GM12878 (cell line): ENCODE results near the gene LEMD1. TPM values are rescaled to one million over a fixed set of nuclear protein-coding genes. Genes with fewer than 3 reads are reported as not detected.

Experiments
- ATAC-seq: fragments of 200-7000 bp; cut with Tn5 transposase; 3 replicates; pipeline ENCODE4 v1.9.1; 2020; ENCODE audit warnings: mild to moderate bottlenecking, moderate library complexity
- BruUV-seq: library from RNA; stranded (reverse); fragments of 400-500 nt; replicated peaks from 2 replicates; lab custom pipeline; 2021; lab: Mats Ljungman, UMichigan
- CTCF ChIA-PET: fragments of 300-600 bp; sonication (Branson Sonifier 250); formaldehyde crosslinking; extraction: SDS; loops from one replicate; lab custom pipeline; 2021; ENCODE audit warnings: inconsistent platforms; lab: Yijun Ruan, JAX
- POLR2A ChIA-PET: fragments of 350-600 bp; formaldehyde crosslinking; extraction: SDS; loops from one replicate; lab custom pipeline; 2021; ENCODE audit warnings: inconsistent platforms; lab: Charles Lee
- RAD21 ChIA-PET: fragments of 300-600 bp; sonication (Branson Sonifier 250); formaldehyde crosslinking; loops from one replicate; lab custom pipeline; 2023; ENCODE audit warnings: antibody characterized with exemption; ENCODE audit not compliant: unreplicated experiment; lab: Charles Lee
- SMC1A ChIA-PET: fragments of 300-600 bp; sonication (Branson Sonifier 250); formaldehyde crosslinking; loops from one replicate; lab custom pipeline; 2023; ENCODE audit not compliant: unreplicated experiment, uncharacterized antibody; lab: Charles Lee
- DNase-seq: peaks from one replicate; pipeline ENCODE4 v3.0.0-alpha.2; 2011; ENCODE audit warnings: low read depth, low spot score
- FAIRE-seq: peaks from 3 replicates; lab custom pipeline; 2011; peaks lifted over from hg19 to GRCh38; lab: Jason Lieb, UNC
- H2AFZ ChIP-seq: 2 replicates; pipeline ENCODE4 v1.6.0; 2011; ENCODE audit warnings: low read depth, low read length, control low read depth; ENCODE audit not compliant: control insufficient read depth
- H3K27ac ChIP-seq: 2 replicates; pipeline ENCODE4 v1.5.1; 2011; ENCODE audit warnings: control low read depth; ENCODE audit not compliant: control insufficient read depth, insufficient read depth
- H3K27me3 ChIP-seq, 2 experiments: replicated peaks in 1 of 2; 2 replicates each; pipeline versions ENCODE4 v1.6.0 to v1.6.1; 2011; ENCODE audit warnings: low read length in 1 of 2; ENCODE audit not compliant: control insufficient read depth in 2 of 2, insufficient read depth in 2 of 2
- H3K36me3 ChIP-seq, 2 experiments: 2 replicates each; pipeline ENCODE4 v1.5.1; 2011; ENCODE audit warnings: low read length in 1 of 2; ENCODE audit not compliant: control insufficient read depth in 2 of 2, insufficient read depth in 2 of 2
- H3K4me1 ChIP-seq: 2 replicates; pipeline ENCODE4 v1.6.1; 2011; ENCODE audit warnings: mild to moderate bottlenecking, low read length, moderate library complexity, mixed read lengths; ENCODE audit not compliant: control insufficient read depth, insufficient read depth
- H3K4me2 ChIP-seq: 2 replicates; pipeline ENCODE4 v1.6.0; 2011; ENCODE audit warnings: control low read depth; ENCODE audit not compliant: control insufficient read depth, insufficient read depth
- H3K4me3 ChIP-seq: fragments of 200-600 bp; sonication (generic); 2 replicates; pipeline ENCODE4 v1.5.1; 2016
- H3K79me2 ChIP-seq: 2 replicates; pipeline ENCODE4 v1.6.0; 2011; ENCODE audit warnings: low read length; ENCODE audit not compliant: control insufficient read depth, insufficient read depth
- H3K9ac ChIP-seq: 2 replicates; pipeline ENCODE4 v1.8.0; 2011; ENCODE audit warnings: low read length, control low read depth, mixed read lengths; ENCODE audit not compliant: control insufficient read depth, insufficient read depth
- H3K9me3 ChIP-seq: replicated peaks from 3 replicates; pipeline ENCODE4 v1.5.1; 2011; ENCODE audit warnings: mild to moderate bottlenecking, low read length; ENCODE audit not compliant: control insufficient read depth, insufficient read depth
- H4K20me1 ChIP-seq: 2 replicates; pipeline ENCODE4 v1.6.0; 2011; ENCODE audit not compliant: control insufficient read depth, insufficient read depth
- BMI1 ChIP-seq: fragments of 450-650 bp; IDR thresholded peaks from 2 replicates; pipeline ENCODE4 v1.6.1; 2016; ENCODE audit warnings: mild to moderate bottlenecking, moderate library complexity, borderline replicate concordance
- DPF2 ChIP-seq: fragments of 450-650 bp; IDR thresholded peaks from 2 replicates; pipeline ENCODE4 v1.6.1; 2017; ENCODE audit warnings: mild to moderate bottlenecking
- HDAC6 ChIP-seq: fragments of 200-600 bp; sonication (generic); IDR thresholded peaks from one replicate; pipeline ENCODE4 v1.8.0; 2017; ENCODE audit warnings: antibody characterized with exemption; ENCODE audit not compliant: unreplicated experiment
- MTA2 ChIP-seq: fragments of 450-650 bp; IDR thresholded peaks from 2 replicates; pipeline ENCODE4 v1.6.1; 2016; ENCODE audit warnings: low read depth, mild to moderate bottlenecking, moderate library complexity
- NBN ChIP-seq: fragments of 450-650 bp; IDR thresholded peaks from 2 replicates; pipeline ENCODE4 v1.6.1; 2016
- NFYA ChIP-seq: IDR thresholded peaks from 2 replicates; pipeline ENCODE4 v1.6.1; 2011; ENCODE audit warnings: low read depth, mild to moderate bottlenecking, low read length, improper control_type of control experiment, borderline replicate concordance
- STAT3 ChIP-seq: IDR thresholded peaks from 2 replicates; pipeline ENCODE4 v1.6.1; 2011; ENCODE audit warnings: low read depth, low read length, improper control_type of control experiment
- WGBS: methylation state at CpG from one replicate; pipeline ENCODE4 v1.1.6; 2016; ENCODE audit warnings: low lambda C conversion rate; ENCODE audit not compliant: insufficient replicate concordance, insufficient coverage; ENCODE audit errors: missing lambda C conversion rate; 5-methylcytosine and 5-hydroxymethylcytosine counted together
- in situ Hi-C: fragments of 300-500 bp; cut with MboI; formaldehyde crosslinking; loops from 9 replicates; pipeline ENCODE4 v1.14.3; 2018; ENCODE audit warnings: mixed read lengths
- intact Hi-C: fragments of 100-400 bp; cut with micrococcal nuclease; formaldehyde crosslinking; loops from one replicate; pipeline ENCODE4 v1.14.2; 2022; ENCODE audit not compliant: unreplicated experiment
- polyA plus RNA-seq, 11 experiments: library from polyadenylated mRNA; depleted of rRNA in 4 of 11; unstranded in 6 of 11; stranded (reverse) in 5 of 11; fragments of >200 nt; fragmentation: Nextera tagmentation in 4 of 11; fragmentation: Illumina TruSeq in 1 of 11; extraction: Ambion mirVana in 4 of 11; extraction: Trizol in 1 of 11; gene quantifications; 1 replicate in 1 of 11; 2 replicates in 10 of 11; pipeline versions ENCODE4 v1.2.1 to v1.2.3, GENCODE V29; 2011 to 2016; ENCODE audit warnings: inconsistent platforms in 2 of 11, missing spikeins in 2 of 11, low read depth in 1 of 11
- total RNA-seq, 4 experiments: library from RNA; depleted of rRNA in 3 of 4; stranded (reverse); fragments of >200 nt in 3 of 4; fragmentation: Illumina TruSeq in 1 of 4; extraction: Trizol in 1 of 4; gene quantifications; 2 replicates each; pipeline versions ENCODE4 v1.2.1 to v1.2.3, GENCODE V29; 2013 to 2021
- TF ChIP-seq, protein P1 (sequence below): fragments of 450-650 bp; IDR thresholded peaks from 2 replicates; pipeline ENCODE4 v1.6.1; 2016; ENCODE audit warnings: mild to moderate bottlenecking

The LEMD1 gene
- total and polyA plus RNA-seq, 10 of the 15 experiments (the other 5 are each of a cell fraction or from before 2014, with no cell fraction given): 0.19 to 1.2 (median 0.26) TPM; not detected in 7

DNA sequence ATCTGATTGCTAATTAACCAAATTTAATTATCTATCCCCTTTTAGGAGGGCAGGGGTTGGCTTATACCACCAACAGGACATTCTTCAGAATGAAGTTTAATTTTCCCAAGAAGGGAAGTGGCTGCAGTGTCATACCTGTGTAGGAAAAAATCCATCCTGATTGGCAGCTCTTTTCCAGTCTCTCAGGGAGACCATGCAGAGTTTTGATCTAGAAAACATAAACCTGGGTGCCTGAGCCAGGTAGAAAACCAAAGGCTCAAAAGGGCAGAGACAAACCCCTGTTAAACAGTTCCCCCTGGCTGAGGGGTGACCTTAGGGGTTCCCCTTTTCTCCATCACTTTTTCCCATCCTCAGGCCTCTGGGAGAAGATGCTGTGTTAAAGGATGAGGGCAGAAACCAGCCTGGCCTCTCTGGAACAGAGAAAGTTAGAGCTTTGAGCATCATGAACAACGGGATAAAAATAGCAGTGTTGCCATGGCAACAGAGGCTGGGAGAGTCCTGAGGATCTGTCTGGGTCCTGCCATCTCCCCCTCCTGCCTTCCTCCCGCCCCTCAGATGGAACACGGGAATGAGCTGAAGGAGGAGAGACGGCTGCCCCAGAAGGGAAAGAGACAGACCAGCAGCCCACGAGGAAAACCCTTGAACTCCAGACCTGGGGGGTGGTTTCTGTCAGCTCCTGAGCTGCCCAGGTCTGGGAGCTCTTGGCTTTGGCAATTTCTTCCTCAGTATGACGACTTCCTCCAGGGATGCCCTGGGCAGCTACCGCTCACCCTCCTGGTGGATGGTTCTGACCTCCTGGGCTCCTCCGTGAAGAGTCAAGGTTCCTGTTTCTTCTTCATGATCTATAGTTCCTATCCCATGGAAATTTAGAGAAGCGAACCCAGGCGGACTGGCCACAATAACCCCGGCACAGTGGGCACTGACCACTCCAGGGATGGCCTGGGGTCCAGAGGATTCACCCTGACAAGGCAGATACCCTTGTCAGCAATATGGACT lies 14.0 kb upstream of the LEMD1 start:
- in situ Hi-C loops (no loop called here), intact Hi-C loops (loop anchor here (5.0 kb wide), 1 partner anchor 99 kb away; no protein-coding TSS in a partner anchor)
- Histone ChIP-seq H3K9me3 (no peaks in the 10 kb centered on the region), H2AFZ (no peak overlapping the region), H3K36me3 (no peaks in the 10 kb centered on the region), H3K79me2 (no peaks in the 10 kb centered on the region), H3K4me1 (peaks cover 10% of the 10 kb centered on the region), H4K20me1 (no peaks in the 10 kb centered on the region), H3K9ac (no peak overlapping the region), H3K27me3 (peaks cover 1 to 3% of the 10 kb centered on the region in 2 experiments; a peak in 1 of 4 replicates), H3K27ac (no peak overlapping the region), H3K4me3 (no peak overlapping the region), H3K4me2 (no peak overlapping the region)
- ChIA-PET CTCF (interaction anchor here (1.6 to 8.8 kb wide), 3 partner anchors 9 to 48 kb away, joined by 5 to 191 read pairs (median 11); no protein-coding TSS in a partner anchor), RAD21 (interaction anchor here (0.7 to 1.2 kb wide), 3 partner anchors 13 to 117 kb away, joined by 3 to 4 read pairs (median 4); no protein-coding TSS in a partner anchor), SMC1A (interaction anchor here (0.7 to 1.9 kb wide), 6 partner anchors 8 to 174 kb away, joined by 3 to 5 read pairs (median 4); no protein-coding TSS in a partner anchor), POLR2A (no interaction called here)
- no peak for FAIRE-seq
- TF ChIP-seq NFYA: no peak
- TF ChIP-seq HDAC6: no peak
- peak; percentile 82 for TF ChIP-seq BMI1
- TF ChIP-seq, protein P1, sequence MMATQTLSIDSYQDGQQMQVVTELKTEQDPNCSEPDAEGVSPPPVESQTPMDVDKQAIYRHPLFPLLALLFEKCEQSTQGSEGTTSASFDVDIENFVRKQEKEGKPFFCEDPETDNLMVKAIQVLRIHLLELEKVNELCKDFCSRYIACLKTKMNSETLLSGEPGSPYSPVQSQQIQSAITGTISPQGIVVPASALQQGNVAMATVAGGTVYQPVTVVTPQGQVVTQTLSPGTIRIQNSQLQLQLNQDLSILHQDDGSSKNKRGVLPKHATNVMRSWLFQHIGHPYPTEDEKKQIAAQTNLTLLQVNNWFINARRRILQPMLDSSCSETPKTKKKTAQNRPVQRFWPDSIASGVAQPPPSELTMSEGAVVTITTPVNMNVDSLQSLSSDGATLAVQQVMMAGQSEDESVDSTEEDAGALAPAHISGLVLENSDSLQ: 0 out of 2 replicates have a peak, but pooled peaks have one; percentile 8
- TF ChIP-seq NBN: no peak
- TF ChIP-seq STAT3: no peak
- TF ChIP-seq DPF2: no peak
- TF ChIP-seq MTA2: peak; percentile 64; the same call in 1 of the 2 replicates
- BruUV-seq: no TSS peak
- no peak for DNase-seq
- 13% methylated on average over 10 of the region's 11 CpGs for WGBS
- ATAC-seq: no peak
